GM12878 (cell line): ENCODE measurements around the gene ANKS1A. TPM values are rescaled to one million over a fixed set of nuclear protein-coding genes. Genes with fewer than 3 reads are reported as not detected.

ENCODE experiments used
- SIN3A ChIP-seq: IDR thresholded peaks from 2 replicates; pipeline ENCODE4 v1.6.1; 2012; ENCODE audit warnings: low read depth, low read length, improper control_type of control experiment
- TAF1 ChIP-seq: IDR thresholded peaks from 2 replicates; pipeline ENCODE4 v1.6.1; 2011; ENCODE audit warnings: mild to moderate bottlenecking, low read depth, low read length, borderline replicate concordance
- polyA plus RNA-seq, 11 experiments: library from polyadenylated mRNA; depleted of rRNA in 4 of 11; unstranded in 6 of 11; stranded (reverse) in 5 of 11; fragments of >200 nt; fragmentation: Nextera tagmentation in 4 of 11; fragmentation: Illumina TruSeq in 1 of 11; extraction: Ambion mirVana in 4 of 11; extraction: Trizol in 1 of 11; gene quantifications; 1 replicate in 1 of 11; 2 replicates in 10 of 11; pipeline versions ENCODE4 v1.2.1 to v1.2.3, GENCODE V29; 2011 to 2016; ENCODE audit warnings: inconsistent platforms in 2 of 11, missing spikeins in 2 of 11, low read depth in 1 of 11
- total RNA-seq, 4 experiments: library from RNA; depleted of rRNA in 3 of 4; stranded (reverse); fragments of >200 nt in 3 of 4; fragmentation: Illumina TruSeq in 1 of 4; extraction: Trizol in 1 of 4; gene quantifications; 2 replicates each; pipeline versions ENCODE4 v1.2.1 to v1.2.3, GENCODE V29; 2013 to 2021
- TF ChIP-seq, protein P1 (sequence below), 3 experiments: IDR thresholded peaks in 2 of 3; conservative IDR thresholded peaks in 1 of 3; 2 replicates each; pipeline ENCODE4 v1.5.1; 2011; ENCODE audit warnings: low read depth in 3 of 3, low read length in 3 of 3, mild to moderate bottlenecking in 3 of 3, control low read depth in 2 of 3, moderate library complexity in 2 of 3, inconsistent platforms in 1 of 3, mixed read lengths in 1 of 3; ENCODE audit not compliant: control insufficient read depth in 2 of 3, insufficient read depth in 1 of 3; ENCODE audit errors: extremely low read depth in 1 of 3
- TF ChIP-seq, protein P2 (sequence below): IDR thresholded peaks from 2 replicates; pipeline ENCODE4 v1.6.1; 2012; ENCODE audit warnings: improper control_type of control experiment, low read depth, low read length; ENCODE audit not compliant: insufficient replicate concordance

The ANKS1A gene
- total and polyA plus RNA-seq, 10 of the 15 experiments (the other 5 are each of a cell fraction or from before 2014, with no cell fraction given): 0.60 to 7.0 (median 3.0) TPM

DNA sequence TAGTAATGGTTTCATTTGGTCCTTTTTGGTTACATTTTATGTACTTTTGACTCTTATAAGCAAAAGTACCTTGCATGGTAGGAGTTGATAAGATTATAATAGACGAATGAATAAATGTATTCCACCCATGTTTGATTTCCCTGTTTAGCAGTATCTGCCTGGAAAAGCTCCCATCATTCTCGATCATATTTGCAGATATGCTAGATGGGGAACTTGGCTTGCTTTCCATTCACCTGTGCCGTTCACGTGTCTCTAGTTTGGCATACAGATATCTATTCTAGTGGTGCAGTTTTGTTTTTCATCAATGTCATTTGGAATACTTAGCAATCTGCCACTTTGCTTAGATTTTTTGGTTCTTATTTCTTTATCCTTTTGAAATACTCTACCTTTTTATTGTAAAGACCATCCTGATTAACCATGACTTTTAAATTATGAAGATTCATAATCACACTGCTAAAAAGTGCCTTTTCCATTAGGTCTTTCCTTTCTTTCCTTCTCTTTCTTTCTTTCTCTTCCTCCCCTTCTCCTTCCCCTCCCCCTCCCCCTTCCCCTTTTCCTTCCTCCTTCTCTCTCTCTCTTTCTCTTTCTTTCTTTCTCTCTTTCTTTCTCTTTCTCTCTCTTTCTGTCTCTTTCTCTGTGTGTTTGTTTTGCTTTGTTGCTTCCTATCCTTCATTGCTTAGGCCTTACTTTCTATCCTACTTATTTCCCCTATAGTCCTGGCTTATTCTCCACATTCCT, 40.4 kb downstream of the ANKS1A start (continued):
- TF ChIP-seq, protein P1, sequence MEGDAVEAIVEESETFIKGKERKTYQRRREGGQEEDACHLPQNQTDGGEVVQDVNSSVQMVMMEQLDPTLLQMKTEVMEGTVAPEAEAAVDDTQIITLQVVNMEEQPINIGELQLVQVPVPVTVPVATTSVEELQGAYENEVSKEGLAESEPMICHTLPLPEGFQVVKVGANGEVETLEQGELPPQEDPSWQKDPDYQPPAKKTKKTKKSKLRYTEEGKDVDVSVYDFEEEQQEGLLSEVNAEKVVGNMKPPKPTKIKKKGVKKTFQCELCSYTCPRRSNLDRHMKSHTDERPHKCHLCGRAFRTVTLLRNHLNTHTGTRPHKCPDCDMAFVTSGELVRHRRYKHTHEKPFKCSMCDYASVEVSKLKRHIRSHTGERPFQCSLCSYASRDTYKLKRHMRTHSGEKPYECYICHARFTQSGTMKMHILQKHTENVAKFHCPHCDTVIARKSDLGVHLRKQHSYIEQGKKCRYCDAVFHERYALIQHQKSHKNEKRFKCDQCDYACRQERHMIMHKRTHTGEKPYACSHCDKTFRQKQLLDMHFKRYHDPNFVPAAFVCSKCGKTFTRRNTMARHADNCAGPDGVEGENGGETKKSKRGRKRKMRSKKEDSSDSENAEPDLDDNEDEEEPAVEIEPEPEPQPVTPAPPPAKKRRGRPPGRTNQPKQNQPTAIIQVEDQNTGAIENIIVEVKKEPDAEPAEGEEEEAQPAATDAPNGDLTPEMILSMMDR (IDR thresholded peaks at IDR 0.05 in 2 of 3, conservative IDR thresholded peaks at IDR 0.05 in 1 of 3; ENCODE audit: control insufficient read depth in 2 of 3, extremely low read depth in 1 of 3, insufficient read depth in 1 of 3, low read depth in 3 of 3, low read length in 3 of 3): no peak
- TF ChIP-seq SIN3A: no peak
- TF ChIP-seq TAF1: no peak
- TF ChIP-seq, protein P2, sequence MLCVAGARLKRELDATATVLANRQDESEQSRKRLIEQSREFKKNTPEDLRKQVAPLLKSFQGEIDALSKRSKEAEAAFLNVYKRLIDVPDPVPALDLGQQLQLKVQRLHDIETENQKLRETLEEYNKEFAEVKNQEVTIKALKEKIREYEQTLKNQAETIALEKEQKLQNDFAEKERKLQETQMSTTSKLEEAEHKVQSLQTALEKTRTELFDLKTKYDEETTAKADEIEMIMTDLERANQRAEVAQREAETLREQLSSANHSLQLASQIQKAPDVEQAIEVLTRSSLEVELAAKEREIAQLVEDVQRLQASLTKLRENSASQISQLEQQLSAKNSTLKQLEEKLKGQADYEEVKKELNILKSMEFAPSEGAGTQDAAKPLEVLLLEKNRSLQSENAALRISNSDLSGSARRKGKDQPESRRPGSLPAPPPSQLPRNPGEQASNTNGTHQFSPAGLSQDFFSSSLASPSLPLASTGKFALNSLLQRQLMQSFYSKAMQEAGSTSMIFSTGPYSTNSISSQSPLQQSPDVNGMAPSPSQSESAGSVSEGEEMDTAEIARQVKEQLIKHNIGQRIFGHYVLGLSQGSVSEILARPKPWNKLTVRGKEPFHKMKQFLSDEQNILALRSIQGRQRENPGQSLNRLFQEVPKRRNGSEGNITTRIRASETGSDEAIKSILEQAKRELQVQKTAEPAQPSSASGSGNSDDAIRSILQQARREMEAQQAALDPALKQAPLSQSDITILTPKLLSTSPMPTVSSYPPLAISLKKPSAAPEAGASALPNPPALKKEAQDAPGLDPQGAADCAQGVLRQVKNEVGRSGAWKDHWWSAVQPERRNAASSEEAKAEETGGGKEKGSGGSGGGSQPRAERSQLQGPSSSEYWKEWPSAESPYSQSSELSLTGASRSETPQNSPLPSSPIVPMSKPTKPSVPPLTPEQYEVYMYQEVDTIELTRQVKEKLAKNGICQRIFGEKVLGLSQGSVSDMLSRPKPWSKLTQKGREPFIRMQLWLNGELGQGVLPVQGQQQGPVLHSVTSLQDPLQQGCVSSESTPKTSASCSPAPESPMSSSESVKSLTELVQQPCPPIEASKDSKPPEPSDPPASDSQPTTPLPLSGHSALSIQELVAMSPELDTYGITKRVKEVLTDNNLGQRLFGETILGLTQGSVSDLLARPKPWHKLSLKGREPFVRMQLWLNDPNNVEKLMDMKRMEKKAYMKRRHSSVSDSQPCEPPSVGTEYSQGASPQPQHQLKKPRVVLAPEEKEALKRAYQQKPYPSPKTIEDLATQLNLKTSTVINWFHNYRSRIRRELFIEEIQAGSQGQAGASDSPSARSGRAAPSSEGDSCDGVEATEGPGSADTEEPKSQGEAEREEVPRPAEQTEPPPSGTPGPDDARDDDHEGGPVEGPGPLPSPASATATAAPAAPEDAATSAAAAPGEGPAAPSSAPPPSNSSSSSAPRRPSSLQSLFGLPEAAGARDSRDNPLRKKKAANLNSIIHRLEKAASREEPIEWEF: no peak
